Prostate gland (tissue), 2 donors: ENCODE results near the gene ARHGAP32. TPM values are rescaled to one million over a fixed set of nuclear protein-coding genes. Genes with fewer than 3 reads are reported as not detected.

Experiments
- DNase-seq: peaks from one replicate; pipeline ENCODE4 v3.0.0-alpha.2; 2019; ENCODE audit warnings: low spot score
- H3K27ac ChIP-seq, 2 donors: fragments of 200-600 bp; sonication (generic); 2 replicates each; pipeline ENCODE4 v1.5.1; 2017 to 2019
- H3K27me3 ChIP-seq: fragments of 200-600 bp; sonication (generic); replicated peaks from 2 replicates; pipeline ENCODE4 v1.5.1; 2019; ENCODE audit not compliant: insufficient read depth
- H3K36me3 ChIP-seq, 2 donors: fragments of 200-600 bp; sonication (generic); 1 replicate in 1 of 2; 2 replicates in 1 of 2; pipeline versions ENCODE4 v1.5.1 to v1.8.1; 2017 to 2019
- H3K4me1 ChIP-seq: fragments of 200-600 bp; sonication (generic); replicated peaks from 2 replicates; pipeline ENCODE4 v1.5.1; 2019
- H3K4me3 ChIP-seq, 2 donors: fragments of 200-600 bp; sonication (generic); 2 replicates each; pipeline ENCODE4 v1.5.1; 2017 to 2019
- H3K9me3 ChIP-seq: fragments of 200-600 bp; sonication (generic); 2 replicates; pipeline ENCODE4 v1.5.1; 2017
- POLR2A ChIP-seq: fragments of 450-650 bp; IDR thresholded peaks from one replicate; pipeline ENCODE4 v1.6.1; 2016; ENCODE audit warnings: antibody characterized with exemption, mild to moderate bottlenecking
- POLR2AphosphoS5 ChIP-seq: sonication (generic); formaldehyde crosslinking; IDR thresholded peaks from one replicate; pipeline ENCODE4 v1.6.1; 2017; ENCODE audit warnings: antibody characterized with exemption
- WGBS: methylation state at CpG from one replicate; pipeline ENCODE4 v1.1.5; 2018; 5-methylcytosine and 5-hydroxymethylcytosine counted together
- intact Hi-C: fragments of 100-400 bp; cut with DNase I; formaldehyde crosslinking; loops from one replicate; pipeline ENCODE4 v1.14.2; 2022
- total RNA-seq, 2 donors: library from RNA; depleted of rRNA; stranded (reverse); fragments of >200 nt; gene quantifications; one replicate each; pipeline ENCODE4 v1.1.0, GENCODE V29; 2016
- TF ChIP-seq, protein P1 (sequence below), 4 experiments: fragments of 200-600 bp in 2 of 4; fragments of 450-650 bp in 2 of 4; sonication (generic) in 2 of 4; IDR thresholded peaks; 1 replicate in 3 of 4; 2 replicates in 1 of 4; pipeline ENCODE4 v1.5.1; 2016 to 2019; ENCODE audit warnings: antibody characterized with exemption in 4 of 4, mild to moderate bottlenecking in 2 of 4, moderate library complexity in 2 of 4

Gene ARHGAP32
- total RNA-seq, 2 donors from 2014 or later: 20.8 to 42.6 TPM

DNA sequence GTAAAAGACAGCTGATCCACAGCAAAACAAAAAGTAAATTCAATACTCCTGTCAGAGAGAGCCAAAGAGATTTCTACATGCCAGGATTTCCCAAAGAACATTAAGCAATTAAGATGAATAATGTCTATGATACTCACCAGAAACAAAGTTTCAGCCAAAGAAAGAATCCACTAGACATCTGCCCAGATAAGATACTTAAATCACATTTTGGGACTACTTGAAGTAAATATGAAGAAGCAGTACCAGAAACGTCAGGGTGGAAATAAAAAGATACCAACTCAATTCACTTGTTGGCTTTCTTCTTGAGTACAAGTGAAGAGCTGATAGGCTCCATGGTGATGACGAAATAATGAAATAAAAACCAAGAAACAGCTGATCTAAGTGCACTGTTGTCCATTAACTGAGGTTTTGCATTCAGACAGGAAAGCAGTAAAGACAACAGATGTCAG is 31.6 kb upstream of the ARHGAP32 start:
- whole genome bisulfite sequencing: 41% methylated on average over 2 of the region's 2 CpGs
- Histone ChIP-seq H3K9me3 (no peaks in the 10 kb centered on the region), H3K4me3 (no peak overlapping the region), H3K36me3 (no peaks in the 10 kb centered on the region), H3K27me3 (no peaks in the 10 kb centered on the region), H3K27ac (no peak overlapping the region), H3K4me1 (no peaks in the 10 kb centered on the region)
- TF ChIP-seq POLR2A (no peak), POLR2AphosphoS5 (no peak)
- TF ChIP-seq, protein P1, sequence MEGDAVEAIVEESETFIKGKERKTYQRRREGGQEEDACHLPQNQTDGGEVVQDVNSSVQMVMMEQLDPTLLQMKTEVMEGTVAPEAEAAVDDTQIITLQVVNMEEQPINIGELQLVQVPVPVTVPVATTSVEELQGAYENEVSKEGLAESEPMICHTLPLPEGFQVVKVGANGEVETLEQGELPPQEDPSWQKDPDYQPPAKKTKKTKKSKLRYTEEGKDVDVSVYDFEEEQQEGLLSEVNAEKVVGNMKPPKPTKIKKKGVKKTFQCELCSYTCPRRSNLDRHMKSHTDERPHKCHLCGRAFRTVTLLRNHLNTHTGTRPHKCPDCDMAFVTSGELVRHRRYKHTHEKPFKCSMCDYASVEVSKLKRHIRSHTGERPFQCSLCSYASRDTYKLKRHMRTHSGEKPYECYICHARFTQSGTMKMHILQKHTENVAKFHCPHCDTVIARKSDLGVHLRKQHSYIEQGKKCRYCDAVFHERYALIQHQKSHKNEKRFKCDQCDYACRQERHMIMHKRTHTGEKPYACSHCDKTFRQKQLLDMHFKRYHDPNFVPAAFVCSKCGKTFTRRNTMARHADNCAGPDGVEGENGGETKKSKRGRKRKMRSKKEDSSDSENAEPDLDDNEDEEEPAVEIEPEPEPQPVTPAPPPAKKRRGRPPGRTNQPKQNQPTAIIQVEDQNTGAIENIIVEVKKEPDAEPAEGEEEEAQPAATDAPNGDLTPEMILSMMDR (IDR thresholded peaks at IDR 0.05): no peak
- intact Hi-C loops: no loop called here
- DNase-seq: no peak

DNA sequence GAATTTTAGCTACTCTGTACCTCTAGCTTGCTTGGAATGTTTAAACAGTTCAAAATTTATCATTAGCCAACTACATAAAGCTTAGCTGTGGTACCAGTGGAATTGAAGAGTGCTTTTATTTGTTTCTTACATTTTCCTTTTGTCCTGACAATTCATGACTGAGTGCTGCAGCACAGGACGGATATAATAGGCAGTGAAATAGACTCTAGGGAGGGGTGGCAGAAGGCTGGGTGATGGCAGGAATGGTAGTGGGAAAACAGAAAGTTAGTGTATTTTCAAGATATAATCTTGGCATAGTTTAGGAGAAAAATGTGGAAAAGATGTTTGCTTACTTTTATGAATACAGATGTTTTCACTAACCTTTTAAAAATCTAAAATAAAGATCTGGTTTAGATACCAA is 31.1 kb upstream of the ARHGAP32 start:
- Histone ChIP-seq H3K4me1 (no peaks in the 10 kb centered on the region), H3K9me3 (no peaks in the 10 kb centered on the region), H3K36me3 (no peaks in the 10 kb centered on the region), H3K4me3 (no peak overlapping the region), H3K27me3 (no peaks in the 10 kb centered on the region), H3K27ac (no peak overlapping the region)
- WGBS: 32% methylated on average over 1 of the region's 1 CpG
- no peak for TF ChIP-seq POLR2AphosphoS5
- TF ChIP-seq POLR2A: no peak
- TF ChIP-seq, protein P1 (IDR thresholded peaks at IDR 0.05): no peak
- intact Hi-C loops: no loop called here
- no peak for DNase-seq

DNA sequence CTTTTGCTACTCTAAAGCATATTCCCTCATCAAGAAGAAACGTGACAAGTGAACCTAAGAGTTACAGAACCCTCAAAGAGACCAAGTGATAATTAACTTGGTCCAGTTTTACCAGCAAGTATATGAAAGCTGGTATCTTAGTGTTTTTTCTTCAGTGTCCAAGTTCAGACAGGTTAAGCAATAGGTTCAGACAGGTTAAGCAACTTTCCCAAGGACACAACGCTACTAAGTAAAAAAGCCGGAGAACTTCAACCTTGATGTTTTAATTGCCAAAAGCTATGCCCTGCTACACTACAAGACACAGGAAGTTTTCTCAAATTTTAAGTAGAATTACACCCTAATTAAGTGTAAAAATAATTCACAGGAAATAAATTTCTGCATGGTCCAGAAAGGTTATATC is 30.0 kb upstream of the ARHGAP32 start:
- Histone ChIP-seq H3K4me3 (no peak overlapping the region), H3K27me3 (no peaks in the 10 kb centered on the region), H3K27ac (no peak overlapping the region), H3K4me1 (no peaks in the 10 kb centered on the region), H3K36me3 (no peaks in the 10 kb centered on the region), H3K9me3 (no peaks in the 10 kb centered on the region)
- no peak for DNase-seq
- WGBS: 86% methylated on average over 3 of the region's 3 CpGs
- no peak for TF ChIP-seq POLR2A
- TF ChIP-seq, protein P1 (IDR thresholded peaks at IDR 0.05): no peak
- intact Hi-C loops: no loop called here

DNA sequence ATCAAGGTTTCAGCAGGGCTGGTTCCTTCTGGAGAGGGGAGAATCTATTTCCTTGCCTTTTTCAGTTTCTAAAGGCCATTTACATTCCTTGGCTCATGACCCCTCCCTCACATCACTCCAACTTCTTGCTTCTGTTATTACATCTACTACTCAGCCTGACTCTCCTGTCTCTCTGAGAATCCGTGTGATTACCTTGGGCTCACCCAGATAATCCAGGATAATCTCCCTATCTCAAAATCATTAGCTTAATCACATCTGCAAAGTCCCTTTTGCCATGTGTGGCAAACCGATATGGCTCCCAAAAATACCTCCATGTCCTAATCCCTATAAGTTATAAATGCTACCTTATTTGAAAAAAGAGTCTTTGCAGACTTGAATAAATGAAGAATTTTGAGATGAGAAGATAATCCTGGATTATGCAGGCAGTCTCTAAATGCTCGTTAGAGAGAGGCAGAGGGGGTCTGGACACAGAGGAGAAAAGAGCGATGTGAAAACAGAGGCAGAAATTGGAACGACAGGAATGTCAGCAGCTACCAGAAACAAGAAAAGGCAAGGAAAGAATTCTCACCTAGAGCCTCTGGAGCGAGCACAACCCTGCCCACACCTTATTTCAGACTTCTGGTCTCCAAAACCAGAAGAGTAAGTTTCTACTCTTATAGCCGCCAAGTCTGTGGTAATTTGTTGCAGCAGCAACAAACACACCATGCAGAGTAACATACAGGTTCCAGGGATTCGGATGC is 23.6 kb upstream of the ARHGAP32 start:
- Histone ChIP-seq H3K9me3 (no peaks in the 10 kb centered on the region), H3K27ac (no peak overlapping the region), H3K4me1 (no peaks in the 10 kb centered on the region), H3K27me3 (no peaks in the 10 kb centered on the region), H3K4me3 (no peak overlapping the region), H3K36me3 (no peaks in the 10 kb centered on the region)
- intact Hi-C loops: no loop called here
- TF ChIP-seq, protein P1 (IDR thresholded peaks at IDR 0.05): no peak
- TF ChIP-seq POLR2AphosphoS5 (no peak), POLR2A (no peak)
- WGBS: 89% methylated on average over 8 of the region's 8 CpGs
- no peak for DNase-seq

DNA sequence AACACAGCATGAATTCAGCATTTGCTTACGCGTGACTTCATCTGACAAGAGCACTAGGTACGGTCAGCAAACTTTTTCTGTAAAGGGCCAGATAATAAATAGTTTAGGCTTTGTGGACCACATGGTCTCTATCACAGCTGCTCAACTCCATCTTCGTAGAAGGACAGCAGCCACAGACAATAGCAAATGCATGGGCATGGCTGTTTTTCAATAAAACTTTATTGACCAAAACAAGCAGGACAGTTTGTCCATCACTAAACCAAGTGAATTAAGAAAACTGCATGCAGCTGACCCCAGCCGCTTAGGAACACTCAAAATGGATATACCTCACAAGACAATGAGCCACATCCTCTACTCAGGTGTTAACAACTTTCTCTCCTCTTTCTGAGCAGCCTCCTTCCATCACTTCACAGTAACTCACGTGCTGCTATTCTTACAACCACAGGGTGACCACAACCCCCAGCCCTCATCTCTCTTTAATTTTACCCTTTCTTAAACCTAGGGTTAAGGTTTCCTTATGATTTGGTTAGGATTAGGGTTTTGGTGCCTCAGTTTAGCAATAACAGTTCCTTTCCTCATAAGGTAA is 22.7 kb upstream of the ARHGAP32 start:
- H3K27ac ChIP-seq: no peak overlapping the region

More for the DNA sequence above, 22.7 kb upstream of the ARHGAP32 start:
- intact Hi-C loops: no loop called here
- no peak for DNase-seq
- H3K4me1 ChIP-seq: no peaks in the 10 kb centered on the region
- H3K36me3 ChIP-seq: no peaks in the 10 kb centered on the region
- H3K9me3 ChIP-seq: no peaks in the 10 kb centered on the region
- WGBS: 99% methylated on average over 6 of the region's 6 CpGs
- TF ChIP-seq POLR2A: no peak
- TF ChIP-seq, protein P1 (IDR thresholded peaks at IDR 0.05): no peak
- no peak for TF ChIP-seq POLR2AphosphoS5
- no peak overlapping the region for H3K4me3 ChIP-seq
- H3K27me3 ChIP-seq: no peaks in the 10 kb centered on the region
